HG03521 (cell line): Measurements from ENCODE around the gene TRPC4AP.
A peak's percentile ranks its signal among the peaks of the same experiment; 100 is the strongest.
"Not testable (repeated sequence)": the region's sequence is repeated elsewhere in the genome, so short reads cannot be mapped to it uniquely, and the experiment has no call there.

Source experiments
- ATAC-seq: cut with Tn5 transposase; IDR thresholded peaks from one replicate; pipeline ENCODE4 v1.9.1; 2021; ENCODE audit warnings: mild to moderate bottlenecking, moderate library complexity; ENCODE audit not compliant: unreplicated experiment

TRPC4AP gene, protein sequence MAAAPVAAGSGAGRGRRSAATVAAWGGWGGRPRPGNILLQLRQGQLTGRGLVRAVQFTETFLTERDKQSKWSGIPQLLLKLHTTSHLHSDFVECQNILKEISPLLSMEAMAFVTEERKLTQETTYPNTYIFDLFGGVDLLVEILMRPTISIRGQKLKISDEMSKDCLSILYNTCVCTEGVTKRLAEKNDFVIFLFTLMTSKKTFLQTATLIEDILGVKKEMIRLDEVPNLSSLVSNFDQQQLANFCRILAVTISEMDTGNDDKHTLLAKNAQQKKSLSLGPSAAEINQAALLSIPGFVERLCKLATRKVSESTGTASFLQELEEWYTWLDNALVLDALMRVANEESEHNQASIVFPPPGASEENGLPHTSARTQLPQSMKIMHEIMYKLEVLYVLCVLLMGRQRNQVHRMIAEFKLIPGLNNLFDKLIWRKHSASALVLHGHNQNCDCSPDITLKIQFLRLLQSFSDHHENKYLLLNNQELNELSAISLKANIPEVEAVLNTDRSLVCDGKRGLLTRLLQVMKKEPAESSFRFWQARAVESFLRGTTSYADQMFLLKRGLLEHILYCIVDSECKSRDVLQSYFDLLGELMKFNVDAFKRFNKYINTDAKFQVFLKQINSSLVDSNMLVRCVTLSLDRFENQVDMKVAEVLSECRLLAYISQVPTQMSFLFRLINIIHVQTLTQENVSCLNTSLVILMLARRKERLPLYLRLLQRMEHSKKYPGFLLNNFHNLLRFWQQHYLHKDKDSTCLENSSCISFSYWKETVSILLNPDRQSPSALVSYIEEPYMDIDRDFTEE

GRCh38 chr20:35092524-35093266 lies at the start of gene TRPC4AP:
Gene TRPC4AP, minus strand, starts transcription at chr20:35092807. Its CDS starts 26 bp downstream, at chr20:35092781.
- peak; percentile 91 for ATAC-seq

GRCh38 chr20:35135867-35136586 lies 43.4 kb upstream of the TRPC4AP start:
- no peak for ATAC-seq

- no peak for ATAC-seq
Measured at GRCh38 chr20:35134880-35135279, 42.3 kb upstream of the TRPC4AP start.

DNA sequence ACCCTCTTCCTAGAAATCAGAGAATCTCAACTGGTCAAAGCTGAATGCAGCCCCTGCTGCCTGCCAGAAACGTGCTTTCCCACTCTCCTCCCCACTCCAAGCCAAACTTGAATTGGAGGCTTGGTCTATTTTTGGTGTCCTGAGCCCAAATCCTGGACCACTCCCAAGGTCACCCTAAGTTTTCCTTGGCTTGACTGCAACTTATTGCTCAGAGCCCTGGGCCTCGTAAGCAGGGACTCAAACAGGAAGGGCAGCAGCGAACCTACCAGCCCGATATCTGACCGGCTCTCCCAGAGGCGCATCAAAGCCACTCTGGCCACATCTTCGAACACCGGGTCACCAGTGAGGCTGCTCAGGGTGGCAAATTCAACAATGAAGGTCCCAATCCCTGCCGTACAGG lies 41.9 kb upstream of the TRPC4AP start:
- no peak for ATAC-seq

GRCh38 chr20:35133735-35134134 lies 41.1 kb upstream of the TRPC4AP start:
- no peak for ATAC-seq

- ATAC-seq: no peak
Measured at GRCh38 chr20:35133031-35133430, 40.4 kb upstream of the TRPC4AP start.

- ATAC-seq: no peak
Measured at GRCh38 chr20:35131934-35132333, 39.3 kb upstream of the TRPC4AP start.

- no peak for ATAC-seq
Measured at GRCh38 chr20:35129647-35130069, 37.1 kb upstream of the TRPC4AP start.

GRCh38 chr20:35125753-35126152 lies 33.1 kb upstream of the TRPC4AP start:
- no peak for ATAC-seq

GRCh38 chr20:35122756-35123405 lies 30.3 kb upstream of the TRPC4AP start:
- ATAC-seq: no peak

DNA sequence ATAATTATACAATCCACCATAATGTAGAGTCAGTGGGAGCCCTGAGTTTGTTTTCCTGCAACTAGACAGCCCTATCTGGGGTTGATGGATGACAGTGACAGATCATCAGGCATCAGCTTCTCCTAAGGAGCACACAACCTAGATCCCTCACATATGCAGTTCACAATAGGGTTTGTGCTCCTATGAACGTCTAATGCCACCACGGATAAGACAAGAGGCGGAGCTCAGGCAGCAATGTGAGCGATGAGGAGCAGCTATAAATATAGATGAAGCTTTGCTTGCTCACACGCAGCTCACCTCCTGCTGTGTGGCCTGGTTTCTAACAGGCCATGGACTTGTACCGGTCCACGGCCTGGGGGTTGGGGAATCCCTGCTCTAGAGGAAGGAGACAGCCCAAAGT lies 28.6 kb upstream of the TRPC4AP start:
- ATAC-seq: no peak

GRCh38 chr20:35120012-35120701 lies 27.6 kb upstream of the TRPC4AP start:
- ATAC-seq: no peak

DNA sequence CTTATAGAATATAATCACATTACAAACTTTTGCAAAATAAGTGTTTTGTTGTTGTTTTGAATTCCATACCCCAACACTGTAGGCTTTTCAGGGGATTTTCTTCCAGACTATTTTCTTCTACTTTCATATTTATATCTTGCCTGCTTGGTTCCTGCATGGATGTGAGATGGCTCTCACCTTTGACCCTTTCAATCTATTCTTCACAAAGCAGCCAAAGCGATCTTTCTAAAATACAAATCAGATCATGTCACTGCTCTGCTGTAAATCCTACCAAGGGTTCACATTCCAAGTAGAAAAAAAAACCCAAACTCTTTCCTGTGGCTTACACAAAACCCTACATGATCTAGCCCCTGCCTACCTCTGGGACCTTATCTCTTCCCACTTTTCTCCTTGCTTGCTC lies 25.0 kb upstream of the TRPC4AP start:
- ATAC-seq: no peak

- ATAC-seq: no peak
Measured at GRCh38 chr20:35117196-35117595, 24.6 kb upstream of the TRPC4AP start.

DNA sequence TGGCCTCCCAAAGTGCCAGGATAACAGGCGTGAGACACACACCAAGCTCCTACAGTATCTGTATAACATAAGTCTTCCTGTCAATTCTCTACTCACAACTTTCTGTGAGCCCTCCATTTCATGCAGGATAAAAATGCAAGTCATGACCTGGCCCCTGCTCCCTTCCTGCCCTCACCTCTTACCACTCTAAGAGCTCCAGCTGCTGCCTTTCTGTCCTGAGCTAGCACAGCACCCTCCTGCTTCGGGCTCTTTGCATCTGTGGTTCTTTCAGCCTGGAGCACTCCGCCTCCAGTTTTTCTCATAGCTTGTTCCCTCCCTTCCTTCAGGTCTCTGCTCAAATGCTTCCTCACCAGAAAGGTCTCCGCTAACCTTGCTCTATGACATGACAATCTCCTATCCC lies 23.7 kb upstream of the TRPC4AP start:
- ATAC-seq: no peak

GRCh38 chr20:35115606-35116005 lies 23.0 kb upstream of the TRPC4AP start:
- ATAC-seq: no peak

GRCh38 chr20:35112276-35112675 lies 19.7 kb upstream of the TRPC4AP start:
- not testable (repeated sequence) for ATAC-seq

GRCh38 chr20:35111141-35111888 lies 18.7 kb upstream of the TRPC4AP start:
- no peak for ATAC-seq

- no peak for ATAC-seq
Measured at GRCh38 chr20:35108921-35109320, 16.3 kb upstream of the TRPC4AP start.
